ENCODE results near the gene PFDN2. TPM values are rescaled to one million over a fixed set of nuclear protein-coding genes. Genes with fewer than 3 reads are reported as not detected.
A peak's percentile ranks its signal among the peaks of the same experiment; 100 is the strongest.

Gene PFDN2
- total RNA-seq, 1 donor from 2014 or later: 74.1 TPM

DNA sequence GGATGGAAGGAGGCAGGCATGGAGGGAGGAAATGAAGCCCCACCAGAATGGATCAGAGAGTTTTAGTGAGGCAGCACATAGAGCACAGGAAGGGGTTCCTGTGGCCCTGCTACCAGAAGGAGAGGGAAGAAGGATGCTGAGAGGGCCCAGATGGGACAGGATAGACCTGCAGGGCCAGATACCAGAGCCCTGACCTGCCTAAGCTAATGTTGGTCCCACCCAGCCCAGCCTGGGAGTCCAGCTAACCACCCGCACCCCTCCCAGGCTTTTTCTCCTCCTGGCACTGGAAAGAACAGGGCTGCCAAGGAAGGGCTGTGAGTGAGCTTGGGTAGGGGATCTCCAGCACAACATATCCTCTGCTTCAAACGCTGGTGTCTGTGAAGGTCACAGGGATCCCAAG, 35.4 kb downstream of the PFDN2 start:
- H3K79me2 ChIP-seq (ENCODE audit: low read depth): no peaks in the 10 kb centered on the region
- DNase-seq (ENCODE audit: low spot score): no peak
- no peaks in the 10 kb centered on the region for H3F3A ChIP-seq (ENCODE audit: low read depth)
- TF ChIP-seq EZH2 (IDR thresholded peaks at IDR 0.05): no peak
- TF ChIP-seq EZH2phosphoT487 (IDR thresholded peaks at IDR 0.05): no peak
- no peaks in the 10 kb centered on the region for H3K36me3 ChIP-seq
- H3K27me3 ChIP-seq: no peaks in the 10 kb centered on the region
- H2AFZ ChIP-seq (replicated peaks): no peak overlapping the region
- no peak overlapping the region for H3K27ac ChIP-seq
- Mint-ChIP-seq H3K27me3 (ENCODE audit: insufficient read depth, low read depth) (peaks cover 14% of the 10 kb centered on the region), H3K36me3 (no peaks in the 10 kb centered on the region), H3K4me1 (peaks cover 21% of the 10 kb centered on the region), H3K27ac (peak overlapping the region; percentile 69), H3K9me3 (peaks cover 3% of the 10 kb centered on the region), H3K4me3 (no peak overlapping the region)
- peaks cover 11% of the 10 kb centered on the region for H3K4me1 ChIP-seq
- H3K9ac ChIP-seq: no peak overlapping the region
- no peak overlapping the region for H3K4me2 ChIP-seq
- no peaks in the 10 kb centered on the region for H3K9me3 ChIP-seq (ENCODE audit: low read depth)
- H3K4me3 ChIP-seq: no peak overlapping the region
- no peaks in the 10 kb centered on the region for H4K20me1 ChIP-seq (ENCODE audit: low read depth)

- peaks cover 14% of the 10 kb centered on the region for H3K27me3 Mint-ChIP-seq (ENCODE audit: insufficient read depth, low read depth)
- no peaks in the 10 kb centered on the region for H4K20me1 ChIP-seq (ENCODE audit: low read depth)
- H3K9ac ChIP-seq: no peak overlapping the region
- H3K36me3 ChIP-seq: no peaks in the 10 kb centered on the region
- H3K4me1 ChIP-seq: peaks cover 11% of the 10 kb centered on the region
- no peak overlapping the region for H3K4me3 Mint-ChIP-seq
- no peak overlapping the region for H2AFZ ChIP-seq (replicated peaks)
- H3F3A ChIP-seq (ENCODE audit: low read depth): no peaks in the 10 kb centered on the region
- no peak for TF ChIP-seq CTCF (IDR thresholded peaks at IDR 0.05)
- no peak for TF ChIP-seq EZH2 (IDR thresholded peaks at IDR 0.05)
- TF ChIP-seq EZH2phosphoT487 (IDR thresholded peaks at IDR 0.05): no peak
- no peaks in the 10 kb centered on the region for H3K27me3 ChIP-seq
- H3K9me3 ChIP-seq (ENCODE audit: low read depth): no peaks in the 10 kb centered on the region
- H3K36me3 Mint-ChIP-seq: no peaks in the 10 kb centered on the region
- H3K27ac Mint-ChIP-seq: no peak overlapping the region
- no peak overlapping the region for H3K4me2 ChIP-seq
- no peak for DNase-seq (ENCODE audit: low spot score)
- no peak overlapping the region for H3K27ac ChIP-seq
- H3K4me1 Mint-ChIP-seq: peaks cover 21% of the 10 kb centered on the region
- H3K9me3 Mint-ChIP-seq: peaks cover 3% of the 10 kb centered on the region
- no peak overlapping the region for H3K4me3 ChIP-seq
- H3K79me2 ChIP-seq (ENCODE audit: low read depth): no peaks in the 10 kb centered on the region
These were observed 36.3 kb downstream of the PFDN2 start for GRCh38 chr1:161081519-161081918.

DNA sequence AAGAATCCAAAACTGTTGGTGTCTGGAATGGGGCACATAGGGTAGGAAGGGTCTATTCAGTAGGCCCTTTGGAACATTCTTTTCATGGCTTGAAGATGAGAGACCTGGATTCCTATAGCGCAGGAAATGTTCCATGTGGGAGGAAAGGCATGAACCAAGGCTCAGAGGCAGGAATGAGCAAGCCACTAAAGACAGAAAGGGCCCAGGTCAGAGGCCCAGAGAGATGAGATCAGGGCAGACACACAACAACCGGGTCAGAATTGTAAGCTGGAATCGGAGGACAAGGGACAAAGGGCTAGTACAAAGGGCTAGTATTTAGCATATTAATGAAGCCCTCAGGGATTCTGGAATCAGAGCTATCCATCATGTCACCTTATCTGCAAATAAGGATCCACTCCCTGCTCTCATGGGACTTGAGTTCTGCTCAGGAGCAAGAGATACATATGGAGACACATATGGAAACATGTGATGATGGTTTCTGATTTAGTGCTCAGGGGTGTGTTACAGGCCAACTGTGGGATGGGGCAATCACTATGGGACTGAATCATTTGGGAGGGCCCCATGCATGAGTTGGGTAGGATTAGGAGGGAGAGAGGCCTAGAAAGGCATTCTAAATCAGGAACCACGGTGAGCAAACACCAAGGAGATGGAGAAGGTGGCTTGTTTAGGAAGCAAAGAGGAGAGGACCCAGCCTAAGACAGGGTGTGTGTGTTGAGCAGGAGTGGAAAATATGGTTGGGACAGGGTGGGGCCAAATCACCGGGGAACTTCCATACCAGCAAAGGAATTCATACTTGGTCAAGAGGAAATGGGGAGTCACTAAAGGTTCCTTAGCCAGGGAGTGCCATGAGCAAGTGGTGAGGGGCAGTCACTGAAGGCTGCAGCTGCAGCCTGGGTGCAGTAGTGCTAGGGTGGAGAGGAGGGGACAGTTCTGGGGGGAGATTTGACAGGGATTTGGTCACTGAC, 37.1 kb downstream of the PFDN2 start:
- H3K4me1 ChIP-seq: peaks cover 5% of the 10 kb centered on the region
- no peak for DNase-seq (ENCODE audit: low spot score)
- no peak overlapping the region for H3K4me2 ChIP-seq
- peak overlapping the region; percentile 9 for H2AFZ ChIP-seq (replicated peaks)
- H3K27me3 ChIP-seq: no peaks in the 10 kb centered on the region
- Mint-ChIP-seq H3K27me3 (ENCODE audit: insufficient read depth, low read depth) (peaks cover 14% of the 10 kb centered on the region), H3K4me1 (peaks cover 17% of the 10 kb centered on the region), H3K4me3 (no peak overlapping the region), H3K9me3 (peaks cover 3% of the 10 kb centered on the region), H3K27ac (no peak overlapping the region), H3K36me3 (no peaks in the 10 kb centered on the region)
- H3K4me3 ChIP-seq: no peak overlapping the region
- TF ChIP-seq EZH2phosphoT487 (IDR thresholded peaks at IDR 0.05) (no peak), CTCF (IDR thresholded peaks at IDR 0.05) (no peak), EZH2 (IDR thresholded peaks at IDR 0.05) (no peak)
- no peaks in the 10 kb centered on the region for H3K79me2 ChIP-seq (ENCODE audit: low read depth)
- no peaks in the 10 kb centered on the region for H3F3A ChIP-seq (ENCODE audit: low read depth)
- H3K9ac ChIP-seq: no peak overlapping the region
- no peaks in the 10 kb centered on the region for H4K20me1 ChIP-seq (ENCODE audit: low read depth)
- H3K9me3 ChIP-seq (ENCODE audit: low read depth): no peaks in the 10 kb centered on the region
- H3K27ac ChIP-seq: no peak overlapping the region
- H3K36me3 ChIP-seq: no peaks in the 10 kb centered on the region
